Measurements from ENCODE around the gene ZNF133. TPM values are rescaled to one million over a fixed set of nuclear protein-coding genes. Genes with fewer than 3 reads are reported as not detected.
"Not testable (repeated sequence)": the region's sequence is repeated elsewhere in the genome, so short reads cannot be mapped to it uniquely, and the experiment has no call there.

Gene ZNF133
- total RNA-seq, 2 donors from 2014 or later, result 3.0 to 11.6 TPM

GRCh38 chr20:18272451-18272850 is 15.9 kb upstream of the ZNF133 start:
- Histone ChIP-seq H3K4me3 (no peak overlapping the region), H3K9me3 (no peaks in the 10 kb centered on the region), H3K27ac (no peak overlapping the region), H3K27me3 (no peaks in the 10 kb centered on the region), H3K36me3 (no peaks in the 10 kb centered on the region), H3K4me1 (no peaks in the 10 kb centered on the region)
- TF ChIP-seq CTCF (IDR thresholded peaks at IDR 0.05), result no peak
- no peak for DNase-seq (ENCODE audit: low spot score)

GRCh38 chr20:18273738-18274137 is 14.6 kb upstream of the ZNF133 start:
- no peak for TF ChIP-seq CTCF (IDR thresholded peaks at IDR 0.05)
- Histone ChIP-seq H3K27ac (no peak overlapping the region), H3K4me3 (no peak overlapping the region), H3K36me3 (no peaks in the 10 kb centered on the region), H3K4me1 (no peaks in the 10 kb centered on the region), H3K9me3 (no peaks in the 10 kb centered on the region), H3K27me3 (no peaks in the 10 kb centered on the region)
- DNase-seq (ENCODE audit: low spot score), result no peak

- H3K27ac ChIP-seq; H3K9me3 ChIP-seq; DNase-seq (ENCODE audit: low spot score); H3K4me3 ChIP-seq; H3K36me3 ChIP-seq; H3K4me1 ChIP-seq; H3K27me3 ChIP-seq: not testable (repeated sequence)
Measured at GRCh38 chr20:18275960-18276359, 12.4 kb upstream of the ZNF133 start.

- no peaks in the 10 kb centered on the region for H3K9me3 ChIP-seq
- DNase-seq (ENCODE audit: low spot score), result peak; percentile 77
- no peak overlapping the region for H3K4me3 ChIP-seq
- peak; percentile 29 to 71 for TF ChIP-seq CTCF (IDR thresholded peaks at IDR 0.05)
- H3K27ac ChIP-seq, result no peak overlapping the region
- H3K27me3 ChIP-seq, result no peaks in the 10 kb centered on the region
- no peaks in the 10 kb centered on the region for H3K4me1 ChIP-seq
- H3K36me3 ChIP-seq, result no peaks in the 10 kb centered on the region
Measured at GRCh38 chr20:18276821-18277220, 11.5 kb upstream of the ZNF133 start.

- TF ChIP-seq CTCF (IDR thresholded peaks at IDR 0.05), result no peak
- Histone ChIP-seq H3K27me3 (no peaks in the 10 kb centered on the region), H3K4me1 (no peaks in the 10 kb centered on the region), H3K9me3 (peaks cover 0 to 2% of the 10 kb centered on the region in 2 donors), H3K27ac (no peak overlapping the region), H3K36me3 (no peaks in the 10 kb centered on the region), H3K4me3 (no peak overlapping the region)
- no peak for DNase-seq (ENCODE audit: low spot score)
Measured at GRCh38 chr20:18279242-18279641, 9.1 kb upstream of the ZNF133 start.

- Histone ChIP-seq H3K4me1 (peaks cover 0 to 16% of the 10 kb centered on the region in 2 donors), H3K9me3 (peaks cover 0 to 23% of the 10 kb centered on the region in 2 donors), H3K27ac (no peak overlapping the region), H3K4me3 (no peak overlapping the region), H3K36me3 (no peaks in the 10 kb centered on the region), H3K27me3 (no peaks in the 10 kb centered on the region)
- DNase-seq (ENCODE audit: low spot score), result no peak
- no peak for TF ChIP-seq CTCF (IDR thresholded peaks at IDR 0.05)
Measured at GRCh38 chr20:18284805-18285533, 3.4 kb upstream of the ZNF133 start.

Data from right atrium auricular region (tissue), 2 donors.